GM21367 (cell line): ENCODE results near the gene COPZ1.
"Not testable (repeated sequence)": the region's sequence is repeated elsewhere in the genome, so short reads cannot be mapped to it uniquely, and the experiment has no call there.

Source experiments
- ATAC-seq: cut with Tn5 transposase; IDR thresholded peaks from one replicate; pipeline ENCODE4 v1.9.1; 2021; ENCODE audit not compliant: unreplicated experiment

COPZ1 gene

DNA sequence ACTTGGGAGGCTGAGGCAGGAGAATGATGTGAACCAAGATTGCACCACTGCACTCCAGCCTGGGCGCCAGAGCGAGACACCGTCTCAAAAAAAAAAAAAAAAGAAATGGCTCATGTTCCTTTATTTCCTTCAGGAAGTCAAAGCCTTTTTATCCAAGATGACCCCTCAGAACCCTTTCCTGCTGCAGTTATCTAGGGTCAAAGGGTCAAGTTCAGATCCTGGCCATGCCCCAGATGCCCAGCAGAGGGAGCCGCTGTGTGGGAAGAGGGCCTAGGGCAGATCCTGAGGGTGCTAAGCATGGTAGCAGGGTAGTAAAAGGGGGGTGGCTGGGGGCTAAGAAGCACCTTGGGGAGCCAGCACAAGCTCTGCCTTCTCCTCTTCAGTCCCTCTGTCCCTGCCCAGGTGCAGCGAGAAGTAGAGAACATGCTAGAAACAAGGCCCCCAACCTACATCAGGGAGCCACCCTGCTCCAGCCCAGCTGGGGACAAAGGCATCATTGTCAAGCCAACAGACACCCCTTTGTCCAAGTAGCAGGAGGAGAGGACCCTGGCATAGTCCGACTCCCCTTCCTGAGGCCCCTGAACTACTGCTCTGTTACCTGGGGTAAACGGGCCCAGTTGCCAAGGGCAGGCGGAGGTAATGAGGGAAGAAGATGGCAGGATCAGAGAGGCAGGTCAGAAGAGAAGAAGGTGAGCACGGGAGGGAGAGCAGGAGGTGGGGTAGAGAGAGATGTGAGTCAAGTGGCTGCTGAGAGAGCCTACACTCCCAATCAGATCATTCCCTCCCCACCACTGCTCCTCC, 30.6 kb upstream of the COPZ1 start:
- ATAC-seq, result no peak

DNA sequence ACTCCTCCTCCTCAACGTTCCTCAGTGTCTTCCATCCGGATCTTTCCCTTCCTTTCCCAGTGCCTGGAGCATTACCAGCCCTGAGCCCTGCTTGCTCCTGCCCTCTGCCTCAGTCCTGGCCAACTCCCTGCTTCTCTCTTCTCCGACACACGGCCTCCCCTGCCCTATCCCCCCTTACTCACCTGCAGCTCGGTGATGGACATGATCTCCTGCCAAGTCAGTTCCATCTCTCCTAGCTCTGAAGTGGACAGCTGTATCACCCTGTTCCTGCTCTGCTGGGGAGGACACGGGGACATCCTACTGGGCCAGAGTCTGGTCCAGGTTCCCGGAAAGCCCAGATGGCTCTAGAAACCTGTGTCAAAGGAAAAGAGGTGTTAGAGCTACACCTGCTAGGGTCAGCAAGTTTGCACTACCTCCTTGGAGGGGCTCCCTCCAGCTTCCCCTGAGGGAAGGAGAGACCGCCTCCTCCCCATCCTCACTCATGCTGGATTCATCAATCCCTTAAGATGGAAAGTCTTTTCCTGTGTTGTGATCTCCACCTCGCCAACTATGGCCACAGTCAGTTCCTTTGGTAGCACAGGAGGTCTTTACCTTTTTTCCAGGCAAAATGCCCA, 29.9 kb upstream of the COPZ1 start:
- ATAC-seq, result no peak

DNA sequence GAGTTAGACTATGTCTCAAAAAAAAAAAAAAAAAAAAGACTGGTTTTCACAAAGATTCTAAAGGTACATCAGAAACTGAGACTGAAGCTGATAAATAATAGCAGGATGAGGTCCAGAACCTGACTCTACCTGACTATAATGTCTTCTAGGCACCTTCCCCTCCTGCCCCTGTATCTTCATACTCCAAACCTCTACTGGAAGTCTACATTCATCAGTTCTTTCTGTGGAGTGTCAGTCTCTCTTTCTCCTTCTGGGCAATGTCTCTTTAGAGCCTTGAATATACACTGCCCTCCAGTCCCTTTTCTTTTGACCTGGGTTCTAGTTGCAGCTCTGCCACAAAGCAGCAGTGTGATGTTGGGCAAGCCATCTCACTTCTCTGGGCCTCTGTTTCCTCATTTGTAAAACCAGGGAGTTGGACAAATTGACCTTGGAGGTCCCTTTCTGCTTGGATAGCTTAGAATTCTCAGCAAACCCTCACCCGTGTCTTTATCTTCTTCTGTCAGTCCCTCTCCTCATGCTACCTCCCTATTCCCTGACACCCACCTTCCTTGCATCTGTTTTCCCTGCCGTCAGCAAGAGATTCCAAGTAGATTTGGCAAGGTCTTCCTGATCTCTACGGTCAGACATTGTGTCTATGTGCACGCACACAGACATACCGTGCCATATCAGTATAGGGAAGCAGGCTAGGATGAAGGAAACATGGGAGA, 28.4 kb upstream of the COPZ1 start:
- no peak for ATAC-seq

DNA sequence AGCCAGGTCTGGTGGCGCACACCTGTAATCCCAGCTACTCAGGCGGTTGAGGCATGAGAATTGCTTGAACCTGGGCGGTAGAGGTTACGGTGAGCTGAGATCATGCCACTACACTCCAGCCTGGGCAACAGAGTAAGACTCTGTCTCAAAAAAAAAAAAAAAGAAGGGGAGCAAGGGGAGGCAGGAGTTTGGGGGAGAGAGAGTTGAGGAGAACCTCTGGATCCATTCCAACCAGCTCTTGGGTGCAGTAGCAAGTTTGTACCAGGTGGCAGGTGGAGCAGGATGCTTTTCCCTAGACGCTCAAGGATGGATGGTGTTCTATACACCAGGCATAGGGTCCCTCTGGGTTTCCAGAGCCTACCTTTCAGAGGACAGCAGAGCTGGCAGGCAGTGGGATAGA, 26.0 kb upstream of the COPZ1 start:
- no peak for ATAC-seq

DNA sequence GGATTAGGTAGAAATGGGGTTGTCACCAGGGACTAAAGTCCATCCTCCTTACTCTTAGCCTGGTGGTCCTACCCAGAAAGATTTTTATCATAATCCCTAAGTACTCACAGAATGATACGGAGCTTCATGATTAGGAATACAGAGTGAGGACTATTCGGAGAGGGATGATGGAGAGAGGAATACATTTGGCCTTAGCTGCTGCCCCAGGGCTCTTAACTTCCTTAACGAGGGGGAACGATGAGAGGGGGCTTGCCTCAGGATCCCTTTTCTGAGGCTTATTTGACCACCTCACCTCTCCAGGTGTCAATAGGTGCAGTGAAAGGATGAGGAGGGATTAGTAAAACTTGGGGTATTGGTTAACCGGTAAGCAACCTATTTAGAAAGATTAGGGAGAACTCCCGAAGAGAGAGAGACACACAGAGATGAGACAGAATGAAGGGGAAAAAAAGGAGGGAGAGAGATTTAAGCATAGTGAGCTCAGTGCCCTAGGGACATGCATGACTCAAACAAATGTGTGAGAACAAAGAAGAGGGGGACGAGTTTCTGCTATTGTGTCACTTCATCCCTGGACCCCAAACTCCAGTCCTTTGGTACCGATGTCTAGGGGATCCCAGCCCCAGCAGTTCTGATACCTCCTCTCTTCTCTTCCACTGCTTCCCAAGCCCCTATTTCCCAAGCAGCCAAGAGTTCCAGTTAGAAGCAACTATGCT, 25.3 kb upstream of the COPZ1 start:
- no peak for ATAC-seq

DNA sequence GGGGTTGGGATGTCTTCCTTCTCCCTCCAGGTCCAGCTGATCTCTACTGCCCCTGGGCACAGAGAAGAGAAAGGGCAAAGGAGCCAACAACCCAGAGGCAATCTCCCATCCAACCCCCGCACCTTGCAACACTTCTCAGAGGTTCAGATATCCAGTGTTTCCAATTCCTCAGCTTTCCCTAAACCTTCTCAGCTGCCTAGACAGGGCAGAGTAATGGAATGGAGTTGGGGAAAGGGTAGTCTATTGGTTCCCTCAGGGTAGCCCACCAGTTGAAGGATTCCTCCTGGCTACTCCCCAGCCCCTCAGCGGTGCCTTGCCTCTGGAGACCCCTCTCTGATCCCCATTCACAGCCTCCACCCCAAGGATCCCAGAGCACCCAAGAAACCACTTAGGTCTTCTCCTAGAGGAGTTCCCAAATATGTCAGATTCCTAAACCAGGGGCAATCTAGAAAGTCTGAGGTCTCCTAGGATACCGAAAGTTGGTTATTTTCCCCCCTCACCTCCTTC, 24.7 kb upstream of the COPZ1 start:
- ATAC-seq, result no peak

DNA sequence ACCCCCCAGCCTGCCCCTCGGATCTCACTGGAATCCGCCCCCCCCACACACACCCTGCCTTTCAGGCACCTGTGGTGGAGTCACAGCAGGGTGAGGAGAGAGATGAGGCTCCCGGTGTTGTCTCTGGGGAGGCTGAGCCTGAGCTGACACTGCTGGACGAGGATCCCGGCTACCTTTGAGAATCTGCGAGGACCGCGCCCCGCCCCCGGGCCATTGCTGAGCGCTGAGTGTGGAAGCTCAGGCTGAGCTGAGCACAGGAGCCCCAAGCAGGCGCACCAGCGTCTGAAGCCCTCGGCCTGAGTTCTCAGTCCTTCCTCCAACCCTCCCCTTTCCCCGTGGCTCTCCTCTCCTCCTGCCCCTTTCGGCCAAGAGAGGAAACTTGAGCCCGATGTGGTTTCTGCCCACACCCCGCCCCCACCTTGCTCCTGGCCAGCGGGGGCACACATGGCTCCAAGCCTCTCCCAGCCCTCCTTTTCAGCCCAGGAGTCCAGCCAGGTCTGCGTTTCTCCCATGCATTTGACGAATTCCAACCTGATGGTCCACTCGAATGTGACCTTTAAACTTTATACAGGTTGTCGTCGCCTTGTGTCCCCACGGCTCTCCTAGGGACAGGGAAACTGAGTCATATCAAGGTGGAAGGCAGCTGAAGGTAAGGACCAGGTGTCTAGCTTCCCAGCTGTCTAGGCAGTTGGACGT, 24.1 kb upstream of the COPZ1 start, which contains the start of gene NFE2:
TSS of gene NFE2 (minus strand) at position 284 of the 696 bp plus-strand sequence. CDS start 5,767 bp downstream, outside the sequence.
- ATAC-seq, result no peak

DNA sequence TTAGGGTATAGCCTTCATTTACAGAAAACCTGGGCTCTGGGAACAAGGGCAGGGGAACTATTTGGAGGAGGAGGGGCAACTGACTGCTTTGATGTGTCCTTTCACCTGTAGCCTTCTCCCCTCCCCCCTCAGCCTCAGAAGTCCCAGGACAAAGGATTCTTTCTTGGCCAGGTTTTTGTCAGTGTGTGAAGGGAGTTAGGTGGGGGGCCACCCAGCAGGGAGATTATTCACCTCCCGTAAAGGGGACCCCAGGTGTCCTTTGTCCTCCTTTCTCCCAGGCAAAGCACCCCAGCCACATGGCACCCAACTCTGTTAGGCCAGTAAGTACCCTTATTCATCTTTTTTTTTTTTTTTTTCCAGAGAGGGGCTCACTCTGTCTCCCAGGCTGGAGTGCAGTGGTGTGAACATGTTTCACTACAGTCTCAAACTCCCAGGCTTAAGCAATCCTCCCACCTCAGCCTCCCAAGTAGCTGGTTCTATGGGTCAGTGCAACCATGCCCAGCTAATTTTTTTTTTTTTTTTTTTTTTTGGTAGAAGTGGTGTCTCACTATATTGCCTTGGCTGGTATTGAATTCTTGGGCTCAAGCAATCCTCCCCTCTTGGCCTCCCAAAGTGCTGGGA, 23.4 kb upstream of the COPZ1 start:
- no peak for ATAC-seq

DNA sequence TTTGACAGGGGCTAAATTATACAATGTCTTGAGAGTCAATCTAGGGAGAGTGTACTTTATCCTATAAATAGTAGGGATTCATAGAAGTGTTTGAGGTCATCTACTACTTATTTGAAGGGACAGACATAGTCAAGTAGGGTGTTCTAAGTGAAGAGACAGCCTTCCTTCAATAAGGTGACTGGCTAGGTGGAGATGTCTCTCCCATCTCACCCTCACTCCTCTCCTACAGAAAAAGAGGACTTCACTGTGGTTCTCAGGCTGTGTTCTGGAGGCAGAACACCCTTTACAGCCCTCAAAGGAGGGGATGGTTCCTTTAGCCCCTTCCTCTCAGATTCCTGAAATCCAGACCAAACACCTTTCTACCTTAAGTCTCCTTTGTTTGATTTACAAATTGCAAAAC, 21.3 kb upstream of the COPZ1 start:
- no peak for ATAC-seq

DNA sequence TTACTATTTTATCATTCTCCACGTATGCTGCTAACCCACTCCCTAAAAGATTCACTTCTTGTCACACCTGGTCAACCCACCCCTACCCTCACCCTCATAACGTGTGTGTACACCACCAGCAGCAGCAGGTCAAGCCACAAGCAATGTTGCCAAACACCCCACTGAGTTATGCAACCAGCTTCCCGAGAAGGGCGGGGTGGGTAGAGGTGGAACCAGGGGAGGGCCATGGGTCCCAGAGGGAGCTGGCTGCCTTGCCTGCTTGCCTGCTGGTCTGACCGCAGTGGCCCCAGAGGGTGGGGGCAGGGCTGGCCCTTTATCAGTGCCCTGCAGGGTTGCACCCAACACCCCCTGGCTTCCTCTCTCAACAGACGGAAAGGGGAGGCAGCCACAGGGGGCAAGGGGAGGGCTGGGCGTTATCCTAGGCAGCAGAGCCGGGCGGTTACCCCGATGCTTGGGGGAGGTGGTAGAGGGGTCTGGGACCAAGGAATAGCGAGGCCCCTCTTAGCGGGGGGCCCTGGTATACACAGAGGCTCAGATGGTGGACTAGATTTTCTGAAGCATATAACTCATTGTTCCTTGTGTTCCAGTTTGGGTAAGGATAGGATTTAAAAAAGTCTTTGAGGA, 20.6 kb upstream of the COPZ1 start:
- ATAC-seq, result no peak

DNA sequence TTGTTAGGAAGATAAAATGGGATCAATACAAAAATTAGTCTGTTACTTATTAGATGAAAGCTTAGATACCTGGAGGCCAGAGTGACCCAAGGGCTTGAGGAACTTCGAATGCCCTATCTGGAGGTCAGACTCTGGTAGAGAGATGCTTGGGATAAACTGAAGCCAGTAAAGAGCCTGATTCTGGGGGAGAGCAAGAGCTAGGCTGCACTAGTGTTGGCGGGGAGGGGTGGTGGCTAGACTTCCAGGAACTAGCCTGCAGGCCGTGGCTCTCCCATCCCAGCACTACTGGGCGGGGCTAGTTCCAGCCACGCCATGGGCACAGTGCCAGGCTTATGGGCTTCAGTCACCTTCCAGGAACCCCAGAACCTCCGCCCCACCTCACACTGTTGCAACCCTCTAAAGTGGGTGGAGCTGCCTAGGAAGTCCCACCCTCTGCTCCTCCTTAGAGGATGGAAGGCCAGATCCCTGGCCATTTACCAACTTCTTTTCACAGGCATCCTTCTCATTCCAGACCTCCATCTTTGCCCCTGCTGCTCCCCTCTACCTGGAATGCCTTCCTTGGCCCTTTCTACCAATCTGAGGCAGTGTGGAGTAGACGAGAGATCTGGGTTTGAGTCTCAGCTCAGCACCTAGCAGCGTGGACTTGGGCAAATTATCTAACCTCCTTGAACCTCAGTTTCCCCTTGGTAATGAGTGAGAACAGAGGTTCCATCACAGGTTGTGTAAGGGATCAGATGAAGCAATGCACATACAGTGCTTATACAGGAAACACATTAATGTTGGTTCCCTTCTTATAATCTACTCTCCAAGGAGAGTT, 17.8 kb upstream of the COPZ1 start:
- no peak for ATAC-seq

DNA sequence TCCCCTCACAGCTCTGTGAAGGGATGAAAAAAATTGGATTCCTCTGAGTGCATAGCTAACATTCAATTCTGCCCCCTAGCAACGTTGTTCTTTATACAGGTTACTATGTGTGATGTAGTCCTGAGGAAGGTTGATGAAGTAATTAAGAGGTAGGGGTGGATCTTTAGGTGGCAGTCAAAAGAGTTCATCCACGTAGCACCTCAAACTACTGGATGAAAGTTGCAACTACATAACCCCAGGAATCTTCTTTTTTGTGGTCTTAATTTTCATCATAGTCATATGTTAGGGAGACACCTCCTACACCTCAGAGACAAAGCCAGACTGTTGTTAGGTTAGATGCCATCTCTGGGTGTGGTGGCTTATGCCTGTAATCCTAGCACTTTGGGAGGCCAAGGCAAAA, 13.9 kb upstream of the COPZ1 start:
- ATAC-seq, result no peak

DNA sequence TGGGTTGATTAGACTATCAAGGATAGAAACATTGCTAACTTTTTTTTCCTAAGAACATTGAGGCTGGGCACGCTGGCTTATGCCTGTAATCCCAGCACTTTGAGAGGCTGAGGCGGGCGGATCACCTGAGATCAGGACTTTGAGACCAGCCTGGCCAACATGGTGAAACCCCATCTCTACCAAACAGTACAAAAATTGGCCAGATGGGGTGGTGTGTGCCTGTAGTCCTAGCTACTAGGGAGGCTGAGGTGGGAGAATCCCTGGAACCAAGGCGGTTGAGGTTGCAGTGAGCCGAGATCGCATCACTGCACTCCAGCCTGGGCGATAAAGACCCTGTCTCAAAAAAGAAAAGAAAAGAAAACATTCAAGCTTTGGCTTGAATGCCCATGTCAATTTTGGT, 12.6 kb upstream of the COPZ1 start:
- ATAC-seq, result not testable (repeated sequence)

DNA sequence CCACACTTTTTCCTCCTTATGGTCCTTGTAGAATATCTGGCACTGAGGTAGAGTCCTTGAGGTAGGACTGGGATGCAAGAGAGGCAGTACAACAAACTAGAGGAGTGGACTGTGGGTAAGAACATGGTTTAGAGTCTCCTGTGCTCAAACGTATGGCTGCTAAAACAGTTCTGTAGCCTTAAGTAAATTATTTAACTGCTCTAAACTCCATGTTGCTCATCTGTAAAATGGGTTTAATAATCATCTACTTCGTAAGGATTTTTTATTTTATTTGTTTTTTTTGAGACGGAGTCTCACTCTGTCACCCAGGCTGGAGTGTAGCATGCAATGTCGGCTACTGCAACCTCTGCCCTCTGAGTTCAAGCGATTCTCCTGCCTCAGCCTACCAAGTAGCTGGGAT, 3.6 kb upstream of the COPZ1 start:
- no peak for ATAC-seq

DNA sequence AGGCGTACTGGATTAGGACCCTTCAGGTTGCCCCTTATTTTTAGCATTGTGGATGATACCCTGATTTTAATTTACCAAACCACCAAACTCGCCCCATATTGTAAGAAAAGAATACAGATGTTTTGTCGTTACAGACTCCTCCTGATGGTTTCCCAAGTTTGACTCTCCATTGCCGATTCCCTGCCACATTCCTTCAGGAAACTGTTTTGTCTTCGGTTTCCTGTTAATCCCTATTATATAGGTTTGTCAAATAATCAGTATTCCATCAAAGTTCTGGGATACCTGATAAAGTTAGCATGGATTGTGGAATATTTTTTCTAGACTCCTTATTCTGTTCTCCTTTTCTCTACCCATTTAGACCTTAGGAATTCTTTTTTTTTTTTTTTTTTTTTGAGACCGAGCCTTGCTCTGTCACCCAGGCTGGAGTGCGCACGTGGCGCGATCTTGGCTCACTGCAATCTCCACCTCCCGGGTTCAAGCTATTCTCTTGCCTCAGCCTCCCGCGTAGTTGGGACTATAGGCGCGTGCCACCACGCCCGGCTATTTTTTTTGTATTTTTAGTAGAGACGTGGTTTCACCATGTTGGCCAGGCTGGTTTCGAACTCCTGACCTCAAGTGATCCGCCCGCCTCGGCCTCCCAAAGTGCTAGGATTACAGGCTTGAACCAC, 645 bp downstream of the COPZ1 start:
- not testable (repeated sequence) for ATAC-seq

DNA sequence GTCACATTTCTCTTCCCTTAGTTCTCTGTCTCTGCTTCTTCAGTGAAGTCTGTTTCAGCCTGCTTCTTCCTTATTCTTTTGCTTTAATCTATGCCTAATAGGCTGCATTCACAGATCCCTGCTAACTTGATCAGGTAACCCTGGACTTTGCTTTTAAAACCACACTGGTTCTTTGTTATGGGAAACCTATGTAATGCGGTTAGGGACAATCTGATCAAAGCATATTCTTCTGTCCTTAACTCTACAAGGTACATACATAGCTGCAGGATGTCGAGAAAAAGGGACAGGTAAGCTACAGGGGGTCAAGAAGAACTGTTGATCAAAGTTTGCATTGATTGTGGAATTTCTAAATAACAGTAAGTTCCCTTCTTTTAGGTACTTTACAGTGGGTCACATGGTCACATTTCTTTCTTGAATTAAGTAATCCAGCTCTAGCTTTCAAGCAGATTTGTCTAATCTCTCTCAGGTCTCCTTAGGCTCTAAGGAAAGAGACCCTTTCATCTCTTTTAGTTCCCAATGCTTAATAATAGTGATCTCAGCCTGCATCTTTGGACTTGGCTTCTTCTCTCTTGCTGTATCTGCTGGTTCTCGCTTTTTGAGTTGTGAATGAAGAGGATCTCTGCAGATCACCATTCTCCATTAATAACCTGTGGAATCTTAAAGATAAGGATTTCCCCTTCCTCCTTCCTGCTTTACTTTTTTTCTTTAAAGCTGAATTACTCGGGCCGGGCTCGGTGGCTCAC, 3.8 kb downstream of the COPZ1 start:
- no peak for ATAC-seq

DNA sequence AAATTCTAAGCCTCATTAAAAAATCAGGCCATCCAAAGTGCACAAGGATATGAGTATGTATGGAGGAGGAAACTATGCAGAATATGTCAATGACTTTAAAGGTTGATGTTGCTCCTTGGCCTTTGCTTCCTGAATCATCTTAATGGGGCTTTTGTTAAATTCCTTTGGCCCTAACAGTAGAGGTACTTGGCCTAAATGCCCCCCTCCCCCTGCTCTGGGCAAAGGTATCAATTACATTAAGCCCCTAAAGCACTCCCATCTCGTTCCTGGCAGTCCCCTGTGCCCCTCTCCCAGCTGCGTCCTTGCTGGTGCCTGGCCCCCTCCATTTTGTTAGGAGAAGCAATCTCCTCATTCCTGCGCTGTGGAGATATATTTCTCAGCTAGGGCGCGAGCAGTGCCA, 4.8 kb downstream of the COPZ1 start:
- ATAC-seq, result no peak

DNA sequence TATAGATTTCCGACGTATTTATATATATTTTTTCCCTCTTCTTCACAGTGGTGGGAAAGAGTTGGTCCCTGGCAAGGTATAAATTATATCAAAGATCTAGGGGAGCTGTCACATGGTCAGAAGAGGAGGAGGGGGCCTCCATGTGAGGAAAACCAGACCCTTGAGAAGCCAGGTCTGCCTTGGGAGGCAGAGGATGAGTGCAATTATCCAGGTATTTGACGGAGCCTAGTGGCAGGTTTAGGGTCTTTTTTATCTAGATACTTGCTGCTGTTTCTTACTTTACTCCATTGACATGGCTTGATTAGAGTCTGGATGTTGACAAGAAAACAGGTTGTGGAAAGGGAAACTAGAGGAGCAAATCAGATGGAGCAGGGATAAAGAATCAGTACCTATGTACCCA, 5.5 kb downstream of the COPZ1 start:
- no peak for ATAC-seq
